GM08714 (cell line): ENCODE measurements around the gene TMEM72.

Experiments
- H3K4me3 ChIP-seq: fragments of 200-500 bp; sonication (Bioruptor generic); 2 replicates; pipeline ENCODE4 v1.5.1; 2014; ENCODE audit warnings: mild to moderate bottlenecking, low read length, inconsistent platforms
- ZNF274 ChIP-seq: IDR thresholded peaks from 2 replicates; pipeline ENCODE4 v1.6.1; 2012; ENCODE audit warnings: mild to moderate bottlenecking, low read depth, low read length

TMEM72 gene

DNA sequence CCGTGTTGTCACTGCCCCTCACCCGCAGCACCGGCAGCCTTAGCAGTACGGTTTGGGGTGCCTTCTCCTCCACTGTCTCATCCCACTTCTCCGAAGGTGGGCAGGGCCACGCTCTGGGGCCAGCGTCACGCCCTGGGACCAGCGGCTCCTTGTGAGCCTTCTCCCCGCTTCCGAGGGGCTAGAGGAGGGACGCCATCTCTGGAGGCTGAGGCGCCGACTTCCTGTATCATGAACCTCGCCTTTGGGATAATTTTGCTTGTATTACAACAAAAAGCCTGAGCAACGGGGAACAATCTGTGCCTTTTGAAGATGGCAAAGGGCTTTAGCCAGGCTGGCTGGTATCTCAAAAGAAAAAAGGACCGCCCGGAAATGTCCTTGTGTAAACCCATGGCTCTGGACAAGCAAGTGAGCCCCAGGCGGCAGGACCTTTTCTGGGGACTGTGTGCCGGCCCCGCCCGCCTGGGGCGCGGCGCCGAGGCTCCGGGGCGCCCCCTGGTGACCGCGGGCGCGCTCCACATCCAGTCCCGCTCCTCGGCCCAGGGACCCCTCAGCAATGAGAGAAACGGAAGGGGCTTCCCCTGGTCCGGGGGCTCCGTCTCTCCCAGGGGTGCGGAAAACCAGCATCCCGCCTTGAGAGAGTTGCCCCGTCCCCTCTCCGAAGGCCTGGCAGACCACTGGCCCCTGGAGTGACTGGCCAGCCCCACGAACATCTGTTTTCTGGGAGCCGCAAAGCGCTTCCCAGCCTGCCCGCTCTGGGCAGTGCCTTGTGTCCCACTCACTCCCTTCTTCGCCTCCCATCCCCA is 63.7 kb downstream of the TMEM72 start:
- H3K4me3 ChIP-seq, result peak overlapping the region; percentile 35; the same call in 1 of the 2 replicates
- TF ChIP-seq ZNF274, result no peak

DNA sequence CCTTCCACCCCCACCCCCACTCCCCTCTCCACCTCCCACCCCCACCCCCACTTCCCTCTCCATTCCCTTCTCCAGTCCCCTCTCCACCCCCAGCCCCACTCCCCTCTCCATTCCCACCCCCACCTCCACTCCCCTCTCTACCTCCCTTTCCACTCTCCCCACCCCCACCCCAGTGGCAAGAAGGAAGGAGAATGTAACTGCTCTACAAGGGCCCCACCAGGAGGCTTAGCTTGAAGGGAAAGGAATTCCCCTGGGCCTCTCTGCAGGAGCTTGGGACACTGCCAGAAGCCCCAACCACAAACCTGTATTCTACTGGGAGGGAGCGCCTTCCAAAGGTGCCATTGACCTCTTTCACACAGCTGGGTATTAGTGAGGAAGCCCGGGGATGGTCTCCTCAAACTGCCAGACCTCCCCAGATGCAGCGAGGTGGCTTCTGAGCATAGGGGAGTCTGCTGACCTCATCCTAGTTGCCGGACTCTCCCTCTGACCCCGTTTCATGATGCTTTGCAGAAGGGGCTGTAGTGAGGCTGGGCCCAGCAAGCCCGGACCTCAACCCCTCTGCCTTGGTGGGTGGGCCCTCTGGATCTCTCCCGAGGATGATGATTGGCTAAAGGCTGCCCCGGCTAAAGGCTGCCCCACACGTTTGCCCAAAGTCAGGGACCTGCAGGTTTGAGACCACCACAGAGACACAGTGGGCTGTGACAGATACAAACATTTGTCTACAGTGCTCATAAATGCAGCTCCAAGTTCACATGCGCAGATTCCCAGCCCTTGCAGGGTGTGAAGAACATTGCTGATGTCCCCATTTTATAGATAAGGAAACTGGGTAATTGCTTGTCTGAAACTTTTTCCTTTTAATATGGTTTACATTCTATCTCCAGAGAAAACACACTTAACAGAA is 64.5 kb downstream of the TMEM72 start:
- TF ChIP-seq ZNF274, result no peak
- no peak overlapping the region for H3K4me3 ChIP-seq

DNA sequence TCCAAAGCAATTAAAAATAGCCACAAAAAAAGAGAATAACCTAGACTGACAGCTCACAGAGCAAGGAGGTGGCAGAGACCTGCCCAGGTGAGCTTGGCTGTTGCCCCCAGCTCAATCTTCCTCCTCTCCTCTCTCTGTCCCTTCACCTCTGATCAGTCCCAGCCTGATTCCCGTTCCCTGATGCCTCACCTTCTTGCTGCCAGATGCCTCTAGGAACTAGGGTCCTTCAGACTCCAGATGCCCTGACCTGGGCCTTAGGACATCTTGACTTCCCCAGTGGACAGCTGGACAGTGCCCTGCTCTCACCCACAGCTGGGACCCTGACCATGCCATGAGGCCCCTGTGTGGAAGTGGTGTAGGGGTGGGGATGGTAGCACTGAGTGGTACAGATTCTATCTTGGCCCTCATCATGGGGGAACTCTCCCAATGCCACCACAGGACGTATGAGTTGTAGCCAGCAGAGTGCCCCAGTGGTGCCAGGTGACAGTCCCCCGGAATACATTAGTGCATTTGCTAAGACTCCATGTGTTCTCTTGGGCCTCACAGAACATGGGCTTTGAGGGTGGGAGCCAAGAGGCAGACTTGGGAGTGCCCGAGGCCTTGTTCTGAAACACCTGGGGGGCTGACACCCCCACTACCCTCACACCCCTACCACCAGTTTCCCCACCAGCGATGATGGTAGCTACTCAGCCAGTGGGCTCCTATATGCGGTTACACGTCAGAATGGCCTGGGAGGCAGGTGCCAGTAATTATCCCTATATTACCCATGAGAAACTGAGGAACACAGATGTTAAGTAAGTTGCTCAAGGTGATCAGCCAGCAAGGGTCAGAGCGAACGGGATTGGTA is 65.4 kb downstream of the TMEM72 start:
- H3K4me3 ChIP-seq, result no peak overlapping the region
- TF ChIP-seq ZNF274, result no peak

DNA sequence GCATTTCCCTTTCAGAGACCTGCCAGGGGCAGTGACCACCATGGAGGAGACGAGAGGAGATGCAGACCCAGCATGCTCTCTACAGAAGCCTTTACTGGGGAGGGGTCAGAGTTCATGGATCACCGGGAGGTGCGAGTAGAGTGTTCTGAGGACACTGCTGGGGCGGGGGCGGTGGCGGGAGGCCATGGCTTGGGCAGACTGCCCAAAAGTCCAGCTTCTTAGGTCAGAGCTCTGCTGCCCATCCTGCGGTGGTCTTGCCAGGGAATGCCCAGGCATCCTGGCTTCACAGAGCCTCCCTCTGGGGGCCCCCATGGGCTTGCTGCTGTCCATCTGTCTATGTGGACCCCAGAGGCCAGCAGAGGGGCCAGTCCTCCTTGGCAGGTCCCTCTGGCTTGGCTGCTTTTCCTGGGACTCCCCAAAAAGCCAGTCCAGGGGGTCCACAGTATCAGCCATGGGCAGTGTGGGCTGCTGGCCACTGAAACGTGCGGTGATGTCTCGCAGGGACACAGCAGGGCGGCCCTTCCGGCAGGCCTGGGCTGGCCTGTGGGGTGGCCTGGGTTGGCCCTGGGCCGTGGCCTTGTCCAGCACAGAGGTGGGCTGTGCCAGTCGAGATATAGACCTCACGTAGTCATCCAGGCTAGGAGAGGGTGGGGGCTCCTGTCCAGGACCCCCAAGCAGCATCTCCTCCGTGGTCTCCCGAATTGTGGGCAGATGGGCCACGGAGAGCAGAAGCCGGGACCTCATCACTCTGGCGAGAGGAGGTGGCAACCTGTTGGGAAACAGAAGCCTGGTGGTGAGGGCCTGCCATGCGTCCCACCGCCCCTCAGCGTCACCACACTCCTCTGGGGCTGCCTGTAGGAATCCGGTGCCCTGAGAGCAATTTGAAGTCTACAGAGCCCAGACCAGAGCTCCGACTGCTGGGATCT is 66.4 kb downstream of the TMEM72 start:
- peak overlapping the region; percentile 26; the same call in 1 of the 2 replicates for H3K4me3 ChIP-seq
- TF ChIP-seq ZNF274, result no peak

DNA sequence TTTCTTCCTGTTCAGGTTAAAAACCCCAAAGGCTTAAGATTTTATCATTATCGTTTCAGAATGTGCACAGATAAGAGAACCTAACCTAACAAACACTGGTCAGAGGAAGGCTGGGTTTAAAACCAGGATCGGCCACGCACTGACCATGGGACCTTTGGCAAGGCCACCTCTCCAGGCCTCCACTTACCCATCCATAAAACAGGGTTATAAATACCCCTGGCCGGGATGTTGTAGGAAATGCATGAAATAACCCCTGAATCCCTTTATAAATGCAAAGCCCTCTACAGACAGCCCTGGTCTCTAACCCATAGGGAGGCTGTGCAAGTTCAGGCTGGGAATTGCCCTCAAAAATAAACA is 67.1 kb downstream of the TMEM72 start:
- TF ChIP-seq ZNF274, result no peak
- peak overlapping the region; percentile 26; the same call in 1 of the 2 replicates for H3K4me3 ChIP-seq

DNA sequence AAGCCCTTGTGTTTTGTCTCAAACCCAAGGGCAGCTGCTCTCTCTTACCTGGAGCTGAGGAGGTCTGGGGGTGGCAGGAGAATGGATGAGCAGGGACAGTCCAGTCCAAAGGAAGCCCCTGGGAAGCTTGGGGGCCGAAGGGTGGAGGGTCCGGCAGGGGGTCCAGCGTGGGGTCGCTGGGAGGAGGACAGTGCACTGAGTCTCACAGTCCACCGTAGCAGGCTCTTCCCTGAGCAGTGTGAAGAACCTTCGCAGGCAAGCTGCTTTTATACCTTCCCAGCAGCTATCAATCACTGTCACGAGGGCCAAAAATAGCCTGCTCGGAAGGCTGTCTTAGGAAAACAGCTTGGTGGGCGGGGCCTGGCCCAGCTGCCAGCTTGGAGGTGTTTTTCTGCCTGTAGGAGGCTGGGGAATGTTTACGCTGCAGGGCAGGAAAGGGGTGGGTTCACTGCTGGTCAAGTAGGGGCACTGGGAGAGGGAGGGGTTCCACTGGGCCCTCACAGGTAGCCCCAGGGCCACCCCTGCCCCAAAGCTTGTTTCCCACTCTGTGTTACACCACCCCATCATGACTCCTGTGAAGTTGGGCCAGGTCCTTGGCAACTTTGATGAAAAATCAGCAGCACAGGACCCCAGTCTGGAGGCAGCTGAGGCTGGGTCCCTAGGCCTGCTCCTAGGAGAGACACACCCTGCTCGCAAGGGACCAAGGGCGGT is 67.6 kb downstream of the TMEM72 start, which contains the start of gene DEPP1:
Gene DEPP1 (minus strand): TSS at position 240 of the 711 bp plus-strand sequence. CDS start 779 bp downstream, outside the sequence.
- peak within 1 kb of the TSS; percentile 26; the same call in 1 of the 2 replicates for H3K4me3 ChIP-seq
- no peak for TF ChIP-seq ZNF274

DNA sequence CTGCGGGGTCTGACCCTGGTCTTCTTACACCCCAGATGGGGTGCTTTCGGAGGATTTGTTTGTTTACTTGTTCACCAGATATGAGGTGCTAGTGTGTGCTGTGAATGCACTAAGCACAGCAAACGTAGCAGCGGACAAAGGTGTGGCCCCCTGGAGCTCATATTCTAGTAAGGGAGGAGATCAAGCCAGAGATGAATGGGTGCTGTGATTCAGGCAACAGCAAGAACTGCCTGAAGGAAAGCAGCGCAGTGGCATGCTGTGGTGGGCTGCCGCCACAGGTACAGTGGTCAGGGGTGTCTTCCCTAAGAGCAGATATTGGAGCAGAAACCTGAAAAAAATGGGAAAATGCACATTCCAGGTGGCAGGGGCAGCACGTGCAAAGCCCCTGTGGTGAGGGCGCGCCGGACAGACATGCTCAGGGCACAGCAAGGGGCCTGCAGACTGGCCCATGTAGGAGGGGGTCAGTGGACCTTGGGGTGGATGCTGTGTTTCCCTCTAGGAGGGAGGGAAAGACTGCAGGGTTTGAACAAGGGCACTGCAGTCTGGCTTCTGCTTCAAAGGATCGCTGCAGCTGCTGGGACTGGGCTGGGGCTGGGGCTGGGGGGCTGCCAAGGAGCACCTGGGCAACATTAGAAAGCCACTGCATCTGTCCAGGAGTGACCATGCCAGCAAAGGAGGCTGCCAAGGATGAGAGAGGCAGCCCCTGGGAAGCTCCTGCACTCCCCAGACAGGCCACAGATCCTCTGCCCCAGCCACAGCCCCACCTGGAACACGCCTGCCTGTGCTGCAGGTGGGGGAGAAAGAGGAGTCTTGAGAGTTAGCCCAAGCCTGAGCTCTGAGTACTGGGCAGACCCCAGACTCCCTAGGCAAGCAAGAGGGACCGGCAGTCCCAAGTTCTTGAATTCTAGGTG is 68.4 kb downstream of the TMEM72 start:
- no peak overlapping the region for H3K4me3 ChIP-seq
- no peak for TF ChIP-seq ZNF274

DNA sequence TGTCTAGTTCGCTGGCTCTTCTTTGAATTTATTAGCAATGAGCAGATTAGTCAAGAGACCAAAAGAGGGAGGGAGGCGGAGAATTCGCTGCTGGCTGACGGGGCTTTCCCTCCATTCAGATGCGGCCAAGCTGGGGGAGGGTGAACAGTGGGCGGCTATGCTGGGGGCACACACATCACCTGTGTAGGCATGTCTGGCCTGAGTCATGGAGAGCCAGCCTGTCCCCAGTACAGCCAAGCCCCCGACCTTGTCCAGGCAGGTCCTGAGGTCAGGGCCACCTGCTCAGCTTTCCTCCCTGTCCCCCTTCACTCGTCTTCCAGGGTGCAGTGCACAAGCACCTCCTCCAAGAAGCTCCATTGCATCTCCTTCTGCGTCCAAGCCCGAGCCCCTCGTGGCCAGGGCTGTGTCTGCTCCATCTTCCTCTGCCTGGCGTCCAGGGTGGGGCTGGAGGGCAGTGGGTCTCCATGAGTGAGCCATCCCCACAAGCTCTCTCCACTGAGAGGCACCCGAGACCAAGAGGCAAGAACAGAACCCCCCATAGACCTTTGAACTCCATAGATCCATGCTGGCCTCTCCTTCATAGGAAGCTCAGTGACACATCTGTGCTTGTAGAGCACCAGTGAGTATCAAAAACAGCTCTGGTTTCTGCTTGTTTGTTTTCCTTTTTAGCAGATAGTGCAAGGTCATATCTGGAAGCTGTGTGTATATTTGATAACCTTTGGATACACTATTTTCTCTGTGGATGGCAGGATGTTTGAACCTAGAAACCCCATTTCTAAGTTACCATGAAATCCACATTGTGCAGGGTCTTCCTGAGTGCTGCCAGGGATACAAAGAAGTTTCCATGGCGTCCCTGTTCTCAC is 69.4 kb downstream of the TMEM72 start:
- no peak for TF ChIP-seq ZNF274
- no peak overlapping the region for H3K4me3 ChIP-seq

DNA sequence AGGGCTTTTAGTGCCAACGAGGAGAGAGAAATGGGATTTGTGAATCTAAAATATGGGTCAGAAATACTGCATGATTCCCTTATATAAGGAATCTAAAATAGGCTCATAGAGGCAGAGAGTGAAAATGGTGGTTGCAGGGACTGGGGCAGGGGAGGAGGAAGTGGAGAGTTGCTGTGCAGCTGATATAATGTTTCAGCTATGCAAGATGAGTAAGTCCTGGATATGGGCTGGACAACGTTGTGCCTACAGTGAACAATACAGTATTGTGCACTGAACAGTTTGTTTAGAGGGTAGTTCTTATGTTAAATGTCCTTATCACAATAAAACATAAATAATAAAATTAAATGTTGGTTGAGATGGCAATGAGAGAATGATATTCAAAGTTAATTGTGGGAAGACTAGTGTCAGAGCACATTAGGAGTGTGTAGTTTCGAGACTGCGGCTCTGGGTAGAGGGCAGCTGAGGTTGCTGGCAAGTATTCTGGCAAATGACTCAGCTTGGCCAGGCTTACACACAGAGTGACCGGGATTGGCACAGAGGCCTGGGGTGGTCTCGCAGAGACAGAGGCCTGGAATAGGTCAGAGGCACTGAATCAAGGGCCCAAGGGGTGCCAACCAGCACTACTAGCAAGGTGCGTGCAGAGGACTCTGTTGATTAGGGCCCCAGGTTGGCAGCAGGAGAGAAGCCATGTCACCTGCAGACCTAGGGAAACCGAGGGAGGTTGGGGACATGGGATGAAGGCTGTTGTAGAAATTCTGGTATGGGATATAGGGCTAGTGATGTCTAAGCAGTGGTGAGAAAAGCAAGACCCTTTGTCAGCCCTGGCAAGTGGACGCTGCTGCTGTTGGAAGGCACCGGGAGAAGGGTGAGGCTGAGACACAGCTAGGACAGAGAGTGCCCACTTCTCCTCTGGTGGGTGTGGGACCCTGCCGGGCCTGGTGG is 70.3 kb downstream of the TMEM72 start:
- H3K4me3 ChIP-seq, result no peak overlapping the region
- no peak for TF ChIP-seq ZNF274

DNA sequence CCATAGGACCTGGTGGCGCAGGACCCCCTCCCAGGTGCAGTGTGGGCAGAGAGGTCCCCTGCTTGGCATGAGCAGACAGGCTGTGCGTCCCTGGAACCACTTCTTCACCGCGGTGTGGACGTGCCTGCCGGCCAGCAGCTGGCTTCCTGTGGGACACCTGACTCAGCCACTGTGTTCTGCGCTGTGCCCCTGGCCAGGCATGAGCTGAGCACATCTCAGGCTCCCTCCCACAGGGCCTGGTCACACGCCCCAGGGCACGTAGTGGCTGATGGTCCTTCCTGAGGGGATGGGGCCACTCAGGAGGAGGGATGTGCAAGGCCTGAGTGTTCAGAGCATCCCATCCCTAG is 71.0 kb downstream of the TMEM72 start:
- no peak for TF ChIP-seq ZNF274
- H3K4me3 ChIP-seq, result no peak overlapping the region
